ENCODE data around the gene KIAA0319L.

KIAA0319L gene

GRCh38 chr1:35390600-35391494, 166.4 kb downstream of the KIAA0319L start:
- no peak for FAIRE-seq
- DNase-seq (ENCODE audit: low spot score) = no peak

GRCh38 chr1:35386959-35387358, 170.2 kb downstream of the KIAA0319L start:
- DNase-seq (ENCODE audit: low spot score) (no peak), FAIRE-seq (no peak)

- no peak for DNase-seq (ENCODE audit: low spot score)
- FAIRE-seq = no peak
Measured at GRCh38 chr1:35386290-35386689, 170.9 kb downstream of the KIAA0319L start.

All from RCC 7860 (cell line).